H1 (cell line): ENCODE measurements around the gene PYGB. TPM values are rescaled to one million over a fixed set of nuclear protein-coding genes. Genes with fewer than 3 reads are reported as not detected.

ENCODE experiments used
- CTCF ChIA-PET: fragments of 300-600 bp; sonication (Branson Sonifier 250); formaldehyde crosslinking; loops from one replicate; lab custom pipeline; 2021; ENCODE audit not compliant: partially characterized antibody; lab: Charles Lee
- POLR2A ChIA-PET: fragments of 300-600 bp; sonication (Branson Sonifier 250); formaldehyde crosslinking; loops from one replicate; lab custom pipeline; 2021; ENCODE audit warnings: inconsistent platforms; ENCODE audit not compliant: partially characterized antibody; lab: Charles Lee
- DNase-seq, 2 experiments: peaks; one replicate each; pipeline versions ENCODE4 v3.0.0 to v3.0.0-alpha.2; 2010 to 2022; ENCODE audit warnings: low spot score in 2 of 2, low read depth in 1 of 2, mixed read lengths in 1 of 2
- FAIRE-seq: peaks from 2 replicates; lab custom pipeline; 2011; peaks lifted over from hg19 to GRCh38; lab: Jason Lieb, UNC
- H2AFZ ChIP-seq: 2 replicates; pipeline ENCODE4 v1.8.1; 2012; ENCODE audit warnings: low read length, inconsistent platforms
- H2AK5ac ChIP-seq: 2 replicates; pipeline ENCODE4 v1.6.1; 2013; ENCODE audit warnings: low read depth, low read length
- H2BK120ac ChIP-seq: replicated peaks from 2 replicates; pipeline ENCODE3; 2013; ENCODE audit warnings: low read depth, low read length, inconsistent platforms
- H2BK12ac ChIP-seq: 2 replicates; pipeline ENCODE4 v1.6.1; 2013; ENCODE audit warnings: low read depth, low read length
- H2BK15ac ChIP-seq: 2 replicates; pipeline ENCODE4 v1.6.1; 2013; ENCODE audit warnings: low read length
- H2BK20ac ChIP-seq: 2 replicates; pipeline ENCODE4 v1.6.1; 2013; ENCODE audit warnings: low read length
- H2BK5ac ChIP-seq: 2 replicates; pipeline ENCODE4 v1.6.1; 2013; ENCODE audit warnings: low read depth, low read length
- H3K14ac ChIP-seq: 2 replicates; pipeline ENCODE4 v1.6.1; 2013; ENCODE audit warnings: inconsistent platforms; ENCODE audit not compliant: insufficient read length
- H3K18ac ChIP-seq: 2 replicates; pipeline ENCODE4 v1.6.1; 2013; ENCODE audit warnings: low read length; ENCODE audit errors: extremely low read depth
- H3K23ac ChIP-seq: 2 replicates; pipeline ENCODE4 v1.6.1; 2013; ENCODE audit warnings: inconsistent platforms; ENCODE audit not compliant: insufficient read length
- H3K23me2 ChIP-seq: 2 replicates; pipeline ENCODE4 v1.6.1; 2013; ENCODE audit warnings: low read depth, low read length
- H3K27ac ChIP-seq: 2 replicates; pipeline ENCODE4 v1.6.1; 2011; ENCODE audit warnings: low read depth, low read length, inconsistent platforms
- H3K27me3 ChIP-seq, 4 experiments: replicated peaks in 1 of 4; 1 replicate in 1 of 4; 2 replicates in 3 of 4; pipeline versions ENCODE4 v1.6.1 to v1.8.1; 2011 to 2013; ENCODE audit warnings: low read length in 3 of 4, mild to moderate bottlenecking in 3 of 4, inconsistent platforms in 2 of 4, mixed read lengths in 2 of 4, moderate library complexity in 1 of 4; ENCODE audit not compliant: control insufficient read depth in 3 of 4, insufficient read depth in 3 of 4; ENCODE audit errors: extremely low read depth in 1 of 4
- H3K36me3 ChIP-seq, 4 experiments: 2 replicates each; pipeline versions ENCODE4 v1.6.1 to v1.8.1; 2011 to 2013; ENCODE audit warnings: mild to moderate bottlenecking in 4 of 4, low read length in 3 of 4, moderate library complexity in 2 of 4, control low read depth in 1 of 4, inconsistent platforms in 1 of 4; ENCODE audit not compliant: insufficient read depth in 4 of 4, control insufficient read depth in 2 of 4
- H3K4ac ChIP-seq: replicated peaks from 2 replicates; pipeline ENCODE3; 2013; ENCODE audit warnings: low read length, low read depth, mixed read lengths, inconsistent platforms; ENCODE audit not compliant: insufficient read length
- H3K4me1 ChIP-seq, 4 experiments: replicated peaks in 1 of 4; 1 replicate in 1 of 4; 2 replicates in 3 of 4; pipeline versions ENCODE4 v1.6.1 to v1.8.1; 2011 to 2013; ENCODE audit warnings: low read length in 3 of 4, inconsistent platforms in 2 of 4, mixed read lengths in 1 of 4; ENCODE audit not compliant: insufficient read depth in 4 of 4, control insufficient read depth in 3 of 4
- H3K4me2 ChIP-seq, 2 experiments: 2 replicates each; pipeline versions ENCODE4 v1.6.1 to v1.8.1; 2011 to 2013; ENCODE audit warnings: low read depth in 2 of 2, low read length in 2 of 2, control low read depth in 1 of 2, inconsistent platforms in 1 of 2, mild to moderate bottlenecking in 1 of 2; ENCODE audit not compliant: insufficient read depth in 1 of 2
- H3K4me3 ChIP-seq, 4 experiments: fragments of 200-600, 300-600 bp in 1 of 4; sonication (generic), shearing (Covaris generic), sonication (Bioruptor Twin) in 1 of 4; 2 replicates each; pipeline versions ENCODE4 v1.5.1 to v1.8.1; 2011 to 2016; ENCODE audit warnings: low read length in 4 of 4, low read depth in 3 of 4, control low read depth in 2 of 4, inconsistent platforms in 2 of 4, mild to moderate bottlenecking in 2 of 4, mixed read lengths in 1 of 4, moderate library complexity in 1 of 4; ENCODE audit not compliant: insufficient read depth in 2 of 4; ENCODE audit errors: extremely low read depth in 1 of 4
- H3K56ac ChIP-seq: replicated peaks from 2 replicates; pipeline ENCODE3; 2013; ENCODE audit warnings: low read depth, mild to moderate bottlenecking, mixed read lengths, low read length, inconsistent platforms; ENCODE audit not compliant: insufficient read length
- H3K79me1 ChIP-seq: 2 replicates; pipeline ENCODE4 v1.6.1; 2013; ENCODE audit warnings: low read depth, low read length, control low read depth
- H3K79me2 ChIP-seq, 2 experiments: 2 replicates each; pipeline versions ENCODE4 v1.6.1 to v1.8.1; 2012 to 2013; ENCODE audit warnings: low read length in 2 of 2, mild to moderate bottlenecking in 2 of 2, inconsistent platforms in 1 of 2; ENCODE audit not compliant: insufficient read depth in 2 of 2, control insufficient read depth in 1 of 2
- H3K9ac ChIP-seq, 4 experiments: replicated peaks in 1 of 4; 1 replicate in 1 of 4; 2 replicates in 3 of 4; pipeline versions ENCODE4 v1.6.1 to v1.8.1; 2011 to 2013; ENCODE audit warnings: low read depth in 3 of 4, low read length in 3 of 4, control low read depth in 2 of 4, mild to moderate bottlenecking in 2 of 4, moderate library complexity in 2 of 4, inconsistent platforms in 1 of 4; ENCODE audit errors: extremely low read depth in 1 of 4
- H3K9me3 ChIP-seq, 2 experiments: 2 replicates each; pipeline versions ENCODE4 v1.6.1 to v1.8.1; 2012 to 2013; ENCODE audit warnings: mild to moderate bottlenecking in 2 of 2, moderate library complexity in 2 of 2, control low read depth in 1 of 2, inconsistent platforms in 1 of 2, low read depth in 1 of 2, low read length in 1 of 2, mixed read lengths in 1 of 2; ENCODE audit not compliant: insufficient read depth in 2 of 2
- H4K20me1 ChIP-seq, 2 experiments: replicated peaks in 1 of 2; 2 replicates each; pipeline versions ENCODE3 to v1.8.1; 2011 to 2013; ENCODE audit warnings: inconsistent platforms in 2 of 2, low read length in 2 of 2, mild to moderate bottlenecking in 1 of 2; ENCODE audit not compliant: insufficient read depth in 2 of 2, control insufficient read depth in 1 of 2
- H4K5ac ChIP-seq: 2 replicates; pipeline ENCODE4 v1.6.1; 2013; ENCODE audit warnings: low read length, low read depth, mixed read lengths, inconsistent platforms; ENCODE audit not compliant: insufficient read length
- H4K8ac ChIP-seq: 2 replicates; pipeline ENCODE4 v1.8.0; 2013; ENCODE audit warnings: mild to moderate bottlenecking, moderate library complexity, low read length, inconsistent platforms; ENCODE audit not compliant: insufficient read depth; ENCODE audit errors: extremely low read depth
- H4K91ac ChIP-seq: replicated peaks from 2 replicates; pipeline ENCODE3; 2013; ENCODE audit warnings: low read length, mixed read lengths, inconsistent platforms; ENCODE audit not compliant: insufficient read length
- ASH2L ChIP-seq: fragments of 200-600, 300-600 bp; sonication (generic); IDR thresholded peaks from one replicate; pipeline ENCODE4 v1.7.1; 2017; ENCODE audit warnings: low read length
- BCL11A ChIP-seq, 2 experiments: IDR thresholded peaks; one replicate each; pipeline ENCODE4 v1.6.1; 2011; ENCODE audit warnings: low read depth in 2 of 2, low read length in 2 of 2, mild to moderate bottlenecking in 2 of 2
- CBX5 ChIP-seq: fragments of 300-800, 300-1000 bp; sonication (generic); IDR thresholded peaks from 2 replicates; pipeline ENCODE4 v1.7.1; 2016; ENCODE audit warnings: antibody characterized with exemption, low read length, low read depth
- CHD2 ChIP-seq: IDR thresholded peaks from 2 replicates; pipeline ENCODE4 v1.6.1; 2012; ENCODE audit warnings: low read length, improper control_type of control experiment
- E2F6 ChIP-seq: IDR thresholded peaks from 2 replicates; pipeline ENCODE4 v1.6.1; 2012; ENCODE audit warnings: inconsistent platforms
- GABPA ChIP-seq: IDR thresholded peaks from 2 replicates; pipeline ENCODE4 v1.6.1; 2011; ENCODE audit warnings: mild to moderate bottlenecking, low read length, moderate library complexity, borderline replicate concordance; ENCODE audit not compliant: insufficient read depth
- KDM4A ChIP-seq: IDR thresholded peaks from one replicate; pipeline ENCODE4 v1.7.1; 2012; ENCODE audit warnings: low read depth, mild to moderate bottlenecking, moderate library complexity, low read length, inconsistent platforms; ENCODE audit not compliant: severe bottlenecking
- MAX ChIP-seq: IDR thresholded peaks from 2 replicates; pipeline ENCODE4 v1.6.1; 2012; ENCODE audit warnings: inconsistent platforms
- PHF8 ChIP-seq: fragments of 200-600 bp; sonication (generic); conservative IDR thresholded peaks from 2 replicates; pipeline ENCODE4 v1.7.1; 2012; ENCODE audit warnings: low read depth, mild to moderate bottlenecking, inconsistent platforms, low read length, moderate library complexity
- POLR2AphosphoS5 ChIP-seq: IDR thresholded peaks from 2 replicates; pipeline ENCODE4 v1.6.1; 2011; ENCODE audit warnings: low read depth, low read length
- RBBP5 ChIP-seq: IDR thresholded peaks from 2 replicates; pipeline ENCODE4 v1.7.1; 2012; ENCODE audit warnings: low read depth, mild to moderate bottlenecking, inconsistent platforms, low read length, moderate library complexity, borderline replicate concordance
- SIRT6 ChIP-seq: IDR thresholded peaks from one replicate; pipeline ENCODE4 v1.7.1; 2012; ENCODE audit warnings: low read length, inconsistent platforms
- SP1 ChIP-seq: IDR thresholded peaks from 2 replicates; pipeline ENCODE4 v1.6.1; 2011; ENCODE audit warnings: low read depth, low read length
- TEAD4 ChIP-seq: IDR thresholded peaks from 2 replicates; pipeline ENCODE4 v1.6.1; 2012; ENCODE audit warnings: low read depth, low read length, inconsistent platforms, mixed read lengths
- YY1 ChIP-seq: IDR thresholded peaks from 2 replicates; pipeline ENCODE4 v1.6.1; 2011; ENCODE audit warnings: low read depth, mild to moderate bottlenecking, low read length
- WGBS, 2 experiments: shearing (Covaris generic) in 1 of 2; methylation state at CpG; one replicate each; pipeline versions ENCODE4 v1.1.6 to v1.1.7; 2013 to 2015; ENCODE audit warnings: low lambda C conversion rate in 2 of 2, mixed read lengths in 2 of 2, inconsistent platforms in 1 of 2, low coverage in 1 of 2, missing lambda C conversion rate in 1 of 2; ENCODE audit not compliant: insufficient replicate concordance in 2 of 2, insufficient coverage in 1 of 2, insufficient read length in 1 of 2; ENCODE audit errors: extremely low coverage in 1 of 2, missing lambda C conversion rate in 1 of 2; 5-methylcytosine and 5-hydroxymethylcytosine counted together
- polyA plus RNA-seq, 7 experiments: library from polyadenylated mRNA; depleted of rRNA in 3 of 7; stranded (reverse) in 5 of 7; unstranded in 2 of 7; fragments of >200 nt in 5 of 7; fragments of 200-250 nt in 2 of 7; gene quantifications; 1 replicate in 5 of 7; 2 replicates in 1 of 7; 4 replicates in 1 of 7; pipeline versions ENCODE4 v1.2.1 to v1.2.3, GENCODE V29; 2011 to 2013; ENCODE audit warnings: missing spikeins in 2 of 7, mixed read lengths in 2 of 7
- total RNA-seq: library from RNA; stranded (reverse); fragmentation: NEBNext Ultra II Directional; extraction: Animal tissue kit (Norgen Biotek cat#: 25700); gene quantifications from 2 replicates; pipeline ENCODE4 v1.2.1, GENCODE V29; 2021

Gene PYGB
- total and polyA plus RNA-seq, 2 of the 8 experiments (the other 6 are each of a cell fraction or from before 2014, with no cell fraction given): 26.6 to 56.0 TPM

- 88% methylated on average over 12 of the region's 12 CpGs; no CpG with 5 or more reads in 1 of the 2 experiments for WGBS, 2 experiments
- Histone ChIP-seq H3K27me3 (no peaks in the 10 kb centered on the region), H4K20me1 (peaks cover 0 to 2% of the 10 kb centered on the region in 2 experiments), H3K4ac (no peak overlapping the region), H3K18ac (no peak overlapping the region), H2BK15ac (no peak overlapping the region), H3K4me1 (peaks cover 4 to 12% (median 9%) of the 10 kb centered on the region in 4 experiments; a peak in 6 of 7 replicates), H4K5ac (no peak overlapping the region), H3K36me3 (peaks cover 0 to 3% (median 0%) of the 10 kb centered on the region in 4 experiments; a peak in 2 of 8 replicates), H3K9me3 (no peaks in the 10 kb centered on the region), H2BK120ac (no peak overlapping the region), H3K56ac (no peak overlapping the region), H2AK5ac (no peak overlapping the region), H2BK5ac (no peak overlapping the region), H3K14ac (no peak overlapping the region), H3K4me3 (no peak overlapping the region), H2BK20ac (no peak overlapping the region), H2AFZ (no peak overlapping the region), H3K23ac (no peak overlapping the region), H3K9ac (no peak overlapping the region), H3K4me2 (no peak overlapping the region), H3K23me2 (0 out of 2 replicates have a peak, but pooled peaks cover 2% of the 10 kb centered on the region), H4K8ac (no peak overlapping the region), H3K27ac (no peak overlapping the region), H3K79me2 (peaks cover 0 to 4% of the 10 kb centered on the region in 2 experiments; a peak in 1 of 4 replicates), H2BK12ac (no peak overlapping the region), H3K79me1 (peaks cover 7% of the 10 kb centered on the region), H4K91ac (no peak overlapping the region)
- DNase-seq: no peak
- ChIA-PET POLR2A (no interaction called here), CTCF (no interaction called here)
- FAIRE-seq: no peak
- TF ChIP-seq PHF8 (no peak), BCL11A (IDR thresholded peaks at IDR 0.05; ENCODE audit: low read depth in 2 of 2, low read length in 2 of 2) (no peak), YY1 (no peak), KDM4A (no peak), RBBP5 (no peak), SP1 (no peak), GABPA (no peak), CHD2 (no peak), CBX5 (no peak), MAX (no peak), E2F6 (no peak), POLR2AphosphoS5 (no peak), TEAD4 (no peak), SIRT6 (no peak), ASH2L (no peak)
Measured at GRCh38 chr20:25209911-25210310, 38.0 kb upstream of the PYGB start.
